ENCODE data around the gene SLC26A8. TPM values are rescaled to one million over a fixed set of nuclear protein-coding genes. Genes with fewer than 3 reads are reported as not detected.

The SLC26A8 gene
- total and polyA plus RNA-seq, 2 of the 13 experiments (the other 11 are each of a cell fraction or from before 2014, with no cell fraction given), result 0.46 TPM; not detected in 1

- Histone ChIP-seq H2AFZ (ENCODE audit: low read length) (no peak overlapping the region), H3K4me3 (replicated peaks in 1 of 3; ENCODE audit: insufficient read depth in 1 of 3, low read depth in 2 of 3, low read length in 3 of 3) (no peak overlapping the region), H3K79me2 (ENCODE audit: insufficient read depth, low read length) (peaks cover 95% of the 10 kb centered on the region), H4K20me1 (ENCODE audit: insufficient read depth, low read length) (peaks cover 69% of the 10 kb centered on the region), H3K9ac (ENCODE audit: insufficient read depth, low read depth, low read length) (no peak overlapping the region), H3K36me3 (replicated peaks in 1 of 2; ENCODE audit: control insufficient read depth in 1 of 2, insufficient read depth in 2 of 2, low read length in 2 of 2) (no peaks in the 10 kb centered on the region), H3K27ac (ENCODE audit: extremely low read length, insufficient read depth, low read length) (no peak overlapping the region), H3K4me2 (ENCODE audit: low read depth, low read length) (no peak overlapping the region), H3K9me3 (ENCODE audit: low read length) (no peaks in the 10 kb centered on the region), H3K4me1 (ENCODE audit: insufficient read depth, low read length) (peaks cover 52% of the 10 kb centered on the region), H3K27me3 (ENCODE audit: control insufficient read depth in 1 of 2, insufficient read depth in 2 of 2, low read length in 2 of 2) (no peaks in the 10 kb centered on the region)
- ATAC-seq (no peak), DNase-seq (ENCODE audit: low spot score) (no peak), FAIRE-seq (no peak)
- intact Hi-C loops (cut with micrococcal nuclease; ENCODE audit: unreplicated experiment), result no loop called here
- TF ChIP-seq NFAT5 (CRISPR knock-in tag; IDR thresholded peaks at IDR 0.05), result no peak
- no peak for TF ChIP-seq MXD3 (CRISPR knock-in tag; IDR thresholded peaks at IDR 0.05)
- no peak for TF ChIP-seq ZNF746 (CRISPR knock-in tag; IDR thresholded peaks at IDR 0.05)
- no peak for TF ChIP-seq ZNF205 (CRISPR knock-in tag; IDR thresholded peaks at IDR 0.05)
- no peak for TF ChIP-seq RCOR2 (CRISPR knock-in tag; IDR thresholded peaks at IDR 0.05)
- TF ChIP-seq ZNF510 (CRISPR knock-in tag; IDR thresholded peaks at IDR 0.05; ENCODE audit: low read depth), result no peak
- POLR2A ChIA-PET, result no interaction called here
- CTCF ChIA-PET (ENCODE audit: low intra/inter-chr PET ratio, low total read pairs), result no interaction called here
- in situ Hi-C loops (cut with HindIII; ENCODE audit: extremely low pct_ligation_motif_present, low pct_unique_long_range_greater_than_20kb), result no loop called here
- no TSS peak for BruUV-seq (replicated peaks)
Observed at GRCh38 chr6:36040958-36041357, 16.5 kb upstream of the SLC26A8 start.
